Fibroblast of villous mesenchyme (primary cell): ENCODE measurements around the gene EPN1. TPM values are rescaled to one million over a fixed set of nuclear protein-coding genes. Genes with fewer than 3 reads are reported as not detected.

Experiments used
- DNase-seq: peaks from one replicate; pipeline ENCODE4 v3.0.0-alpha.2; 2010; ENCODE audit warnings: low read depth
- H3K4me3 ChIP-seq: 2 replicates; pipeline ENCODE4 v1.5.1; 2011; ENCODE audit warnings: low read depth, mild to moderate bottlenecking, low read length
- total RNA-seq: library from RNA; depleted of rRNA; stranded (reverse); fragments of >200 nt; gene quantifications from 2 replicates; pipeline ENCODE4 v1.2.3, GENCODE V29; 2012
- TF ChIP-seq, protein P1 (sequence below): IDR thresholded peaks from 2 replicates; pipeline ENCODE4 v1.5.1; 2012; ENCODE audit warnings: low read depth, mild to moderate bottlenecking, low read length; ENCODE audit not compliant: insufficient read depth

Gene EPN1
- total RNA-seq, 1 donor = 17.7 TPM

- DNase-seq = no peak
- TF ChIP-seq, protein P1, sequence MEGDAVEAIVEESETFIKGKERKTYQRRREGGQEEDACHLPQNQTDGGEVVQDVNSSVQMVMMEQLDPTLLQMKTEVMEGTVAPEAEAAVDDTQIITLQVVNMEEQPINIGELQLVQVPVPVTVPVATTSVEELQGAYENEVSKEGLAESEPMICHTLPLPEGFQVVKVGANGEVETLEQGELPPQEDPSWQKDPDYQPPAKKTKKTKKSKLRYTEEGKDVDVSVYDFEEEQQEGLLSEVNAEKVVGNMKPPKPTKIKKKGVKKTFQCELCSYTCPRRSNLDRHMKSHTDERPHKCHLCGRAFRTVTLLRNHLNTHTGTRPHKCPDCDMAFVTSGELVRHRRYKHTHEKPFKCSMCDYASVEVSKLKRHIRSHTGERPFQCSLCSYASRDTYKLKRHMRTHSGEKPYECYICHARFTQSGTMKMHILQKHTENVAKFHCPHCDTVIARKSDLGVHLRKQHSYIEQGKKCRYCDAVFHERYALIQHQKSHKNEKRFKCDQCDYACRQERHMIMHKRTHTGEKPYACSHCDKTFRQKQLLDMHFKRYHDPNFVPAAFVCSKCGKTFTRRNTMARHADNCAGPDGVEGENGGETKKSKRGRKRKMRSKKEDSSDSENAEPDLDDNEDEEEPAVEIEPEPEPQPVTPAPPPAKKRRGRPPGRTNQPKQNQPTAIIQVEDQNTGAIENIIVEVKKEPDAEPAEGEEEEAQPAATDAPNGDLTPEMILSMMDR = no peak
- no peak overlapping the region for H3K4me3 ChIP-seq
These were observed 7.1 kb upstream of the EPN1 start for GRCh38 chr19:55667958-55668357.

DNA sequence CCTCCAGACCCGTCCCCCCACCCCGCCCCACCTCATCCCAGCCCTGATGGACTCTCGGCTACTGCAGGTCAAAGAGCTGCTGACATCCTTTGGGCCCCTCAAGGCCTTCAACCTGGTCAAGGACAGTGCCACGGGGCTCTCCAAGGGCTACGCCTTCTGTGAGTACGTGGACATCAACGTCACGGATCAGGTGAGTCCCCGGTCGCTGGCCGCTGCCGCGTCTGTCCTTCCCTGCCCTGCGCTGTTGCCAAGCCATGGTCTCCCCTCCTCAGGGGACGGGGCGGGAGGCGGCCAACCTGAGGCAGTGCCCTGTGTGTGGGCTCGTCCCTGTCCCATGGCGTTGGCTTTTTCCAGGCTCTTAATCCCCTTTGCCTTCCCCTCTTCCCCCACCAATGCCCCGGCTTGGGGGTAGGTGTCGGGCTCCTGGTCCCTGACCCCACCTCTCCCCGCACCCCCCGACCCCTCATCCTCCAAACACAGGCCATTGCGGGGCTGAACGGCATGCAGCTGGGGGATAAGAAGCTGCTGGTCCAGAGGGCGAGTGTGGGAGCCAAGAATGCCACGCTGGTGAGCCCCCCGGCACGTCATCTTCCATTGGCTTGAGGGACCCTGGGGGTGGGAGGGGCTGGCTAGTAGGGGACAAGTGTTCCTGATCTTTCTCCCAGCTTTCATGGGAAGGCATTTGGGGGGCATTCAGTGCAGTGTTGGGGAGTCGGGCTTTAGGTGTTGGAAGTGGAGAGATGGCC is 6.2 kb upstream of the EPN1 start:
- no peak overlapping the region for H3K4me3 ChIP-seq
- TF ChIP-seq, protein P1 = no peak

DNA sequence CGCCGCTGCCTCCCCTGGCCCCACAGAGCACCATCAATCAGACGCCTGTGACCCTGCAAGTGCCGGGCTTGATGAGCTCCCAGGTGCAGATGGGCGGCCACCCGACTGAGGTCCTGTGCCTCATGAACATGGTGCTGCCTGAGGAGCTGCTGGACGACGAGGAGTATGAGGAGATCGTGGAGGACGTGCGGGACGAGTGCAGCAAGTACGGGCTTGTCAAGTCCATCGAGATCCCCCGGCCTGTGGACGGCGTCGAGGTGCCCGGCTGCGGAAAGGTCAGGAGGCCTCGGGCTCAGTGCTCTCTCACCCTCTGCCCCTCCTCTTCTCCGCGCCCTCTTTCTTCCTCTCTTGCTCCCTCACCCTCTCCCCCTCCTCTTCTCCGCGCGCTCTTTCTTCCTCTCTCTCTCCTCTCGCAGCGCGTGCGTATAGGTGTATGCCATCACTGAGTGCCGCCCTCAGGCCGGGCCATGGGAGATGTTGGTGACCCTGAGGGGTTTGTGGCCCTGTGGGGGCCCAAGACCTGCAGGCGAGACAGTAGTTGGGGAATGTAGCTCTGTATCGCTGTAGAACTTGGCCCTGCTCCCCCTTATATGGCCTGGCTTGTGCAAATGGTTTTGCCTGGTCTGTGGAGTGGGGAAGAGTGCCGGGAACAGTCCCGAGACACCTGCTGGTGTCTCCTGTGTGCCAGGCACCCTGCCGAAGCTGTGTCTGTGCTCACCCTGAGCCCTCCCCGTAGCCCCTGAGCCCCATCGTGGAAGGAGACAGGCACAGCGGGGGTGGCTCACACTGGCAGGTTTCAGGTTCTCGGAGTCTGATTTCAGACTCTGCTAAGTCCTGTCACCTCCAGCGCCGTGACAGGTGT is 5.4 kb upstream of the EPN1 start:
- no peak for DNase-seq
- H3K4me3 ChIP-seq = no peak overlapping the region
- TF ChIP-seq, protein P1 = no peak

More for the DNA sequence above, 6.2 kb upstream of the EPN1 start:
- no peak for DNase-seq

DNA sequence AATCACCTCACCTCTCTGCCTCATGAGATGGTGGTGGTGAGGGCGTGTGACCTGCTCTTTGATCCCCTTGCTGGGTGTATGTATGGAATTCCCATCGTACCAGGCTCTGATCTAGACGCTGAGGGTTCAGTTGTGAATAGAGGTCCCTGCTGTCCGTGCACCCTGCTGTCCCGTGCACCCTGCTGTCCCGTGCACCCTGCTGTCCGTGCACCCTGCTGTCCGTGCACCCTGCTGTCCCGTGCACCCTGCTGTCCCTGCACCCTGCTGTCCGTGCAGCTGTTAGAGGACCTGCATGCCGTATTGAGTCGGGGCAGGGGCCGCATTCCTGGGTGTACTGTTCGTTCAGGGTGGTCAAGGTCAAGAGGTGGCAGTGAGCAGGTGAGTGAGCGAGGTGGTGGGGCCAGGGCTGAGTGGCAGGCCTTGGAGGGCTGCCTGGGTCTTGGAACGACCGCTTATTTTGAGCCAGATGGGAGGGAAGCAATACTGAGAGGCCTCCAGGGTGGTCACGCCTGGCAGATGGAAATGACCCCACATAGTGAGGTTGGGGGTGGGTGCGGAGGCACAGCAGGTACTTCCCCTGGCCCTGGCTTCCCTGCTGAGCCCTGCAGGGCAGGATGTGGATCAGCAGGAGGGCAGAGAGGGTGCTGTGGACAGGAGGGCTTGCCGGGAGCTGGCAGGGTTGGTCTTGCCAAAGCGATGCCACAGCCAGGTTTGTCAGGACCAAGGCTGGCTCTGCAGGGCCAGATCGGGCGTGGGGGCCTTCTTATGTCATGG is 4.6 kb upstream of the EPN1 start:
- TF ChIP-seq, protein P1 = no peak
- H3K4me3 ChIP-seq = no peak overlapping the region
- no peak for DNase-seq

DNA sequence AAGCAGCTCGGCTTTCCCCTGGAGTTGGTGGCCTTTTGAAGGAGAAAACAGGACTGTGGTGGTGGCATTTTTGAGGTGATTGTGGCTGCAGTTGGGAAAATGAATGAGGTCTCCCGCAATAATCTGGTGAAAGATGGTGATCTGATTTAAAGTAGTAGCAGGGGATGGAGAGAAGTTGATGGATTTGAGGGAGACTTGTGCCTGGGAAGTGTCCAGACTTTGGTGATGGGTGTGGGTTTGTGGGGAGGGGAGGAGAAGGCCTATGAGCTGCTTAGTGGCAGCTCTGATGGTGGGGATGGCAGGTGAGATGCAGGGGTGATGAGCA is 4.0 kb upstream of the EPN1 start:
- H3K4me3 ChIP-seq = no peak overlapping the region
- no peak for DNase-seq
- TF ChIP-seq, protein P1 = no peak

DNA sequence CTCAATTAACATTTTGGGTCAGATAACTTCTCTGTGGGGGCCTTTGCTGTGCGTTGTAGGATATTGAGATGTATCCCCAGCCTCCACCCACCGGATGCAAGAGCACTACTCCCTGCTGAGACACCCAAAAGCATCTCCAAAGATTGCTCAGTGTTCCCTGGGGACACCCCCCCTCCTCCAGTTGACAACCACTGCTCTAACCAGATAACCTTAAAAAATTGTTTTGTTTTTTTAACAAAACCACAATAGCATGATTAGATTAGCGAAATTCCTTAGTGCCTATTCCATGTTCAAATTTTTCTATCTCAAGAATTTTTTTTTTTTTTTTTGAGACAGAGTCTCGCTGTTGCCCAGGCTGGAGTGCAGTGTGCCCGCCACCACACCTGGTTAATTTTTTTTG is 2.6 kb upstream of the EPN1 start:
- no peak for DNase-seq
- no peak overlapping the region for H3K4me3 ChIP-seq
- TF ChIP-seq, protein P1 = no peak
